Right cardiac atrium (tissue), 5 donors: ENCODE measurements around the gene DPF3. TPM values are rescaled to one million over a fixed set of nuclear protein-coding genes. Genes with fewer than 3 reads are reported as not detected.
A peak's percentile ranks its signal among the peaks of the same experiment; 100 is the strongest.

Experiments
- ATAC-seq, 2 donors: fragments of 200-7000 bp; cut with Tn5 transposase; one replicate each; pipeline versions ENCODE4 v1.8.0 to v1.9.1; 2020; ENCODE audit warnings: moderate library complexity in 2 of 2, mild to moderate bottlenecking in 1 of 2
- DNase-seq, 3 donors: peaks; one replicate each; pipeline ENCODE4 v3.0.0-alpha.2; 2020
- H3K27ac ChIP-seq: one replicate; pipeline ENCODE4 v1.5.1; 2013; ENCODE audit warnings: mild to moderate bottlenecking, low read length, control low read depth, moderate library complexity
- H3K27me3 ChIP-seq: one replicate; pipeline ENCODE4 v1.6.1; 2013; ENCODE audit not compliant: control insufficient read depth, insufficient read depth
- H3K4me1 ChIP-seq: one replicate; pipeline ENCODE4 v1.6.1; 2013; ENCODE audit warnings: low read length; ENCODE audit not compliant: control insufficient read depth, insufficient read depth
- H3K4me3 ChIP-seq: one replicate; pipeline ENCODE4 v1.5.1; 2013; ENCODE audit warnings: low read length, control low read depth
- H3K9me3 ChIP-seq: one replicate; pipeline ENCODE4 v1.6.1; 2013; ENCODE audit warnings: low read length; ENCODE audit not compliant: control insufficient read depth
- WGBS: extraction: QIAGEN DNeasy Blood & Tissue Kit; methylation state at CpG from one replicate; pipeline ENCODE4 v1.1.7; 2013; 5-methylcytosine and 5-hydroxymethylcytosine counted together
- intact Hi-C, 4 donors: fragments of 100-400 bp; cut with DNase I; formaldehyde crosslinking; loops; one replicate each; pipeline versions ENCODE4 v1.11.0 to v1.14.0; 2022 to 2023
- polyA plus RNA-seq: library from polyadenylated mRNA; stranded (reverse); fragments of 200-250 nt; gene quantifications from one replicate; pipeline ENCODE4 v1.2.3, GENCODE V29; 2013
- total RNA-seq, 4 donors: library from RNA; stranded (reverse); fragmentation: NEBNext Ultra II Directional; extraction: Animal tissue kit (Norgen Biotek cat#: 25700); gene quantifications; one replicate each; pipeline ENCODE4 v1.2.1, GENCODE V29; 2021
- donor health status: healthy with polysubstance abuse.
- donor health status: DM: no; HTN: yes; CAD: no.
- donor health status: DM: no; HTN: no; CAD: no.
- donor health status: DM: no; HTN: yes; CAD: no; lungs with severe emphysema.
- donor health status: DM: yes; HTN: yes; CAD: no.

DPF3 gene
- total and polyA plus RNA-seq, 5 donors, result 16.5 to 33.0 (median 25.9) TPM

- DNase-seq (no peak), ATAC-seq (peak; percentile 47 to 57)
- intact Hi-C loops, result loop anchor here in 1 of 4 donors (10.0 kb wide), 1 partner anchor 66 kb away; no protein-coding TSS in a partner anchor
- H3K4me1 ChIP-seq, result no peaks in the 10 kb centered on the region
- H3K27me3 ChIP-seq, result no peaks in the 10 kb centered on the region
- 30% methylated on average over 14 of the region's 14 CpGs for WGBS
- no peak overlapping the region for H3K4me3 ChIP-seq
- no peaks in the 10 kb centered on the region for H3K9me3 ChIP-seq
- no peak overlapping the region for H3K27ac ChIP-seq
Measured at GRCh38 chr14:72679141-72679535, 214.8 kb downstream of the DPF3 start.

- H3K27me3 ChIP-seq, result no peaks in the 10 kb centered on the region
- 95% methylated on average over 5 of the region's 5 CpGs for WGBS
- DNase-seq (no peak), ATAC-seq (no peak)
- H3K4me1 ChIP-seq, result no peaks in the 10 kb centered on the region
- H3K9me3 ChIP-seq, result no peaks in the 10 kb centered on the region
- no peak overlapping the region for H3K4me3 ChIP-seq
- H3K27ac ChIP-seq, result no peak overlapping the region
- intact Hi-C loops, result loop anchor here in 1 of 4 donors (10.0 kb wide), 1 partner anchor 66 kb away; no protein-coding TSS in a partner anchor
Measured at GRCh38 chr14:72678356-72678755, 215.5 kb downstream of the DPF3 start.

- Histone ChIP-seq H3K27me3 (no peaks in the 10 kb centered on the region), H3K4me1 (no peaks in the 10 kb centered on the region), H3K27ac (no peak overlapping the region), H3K9me3 (no peaks in the 10 kb centered on the region), H3K4me3 (no peak overlapping the region)
- intact Hi-C loops, result loop anchor here in 1 of 4 donors (10.0 kb wide), 1 partner anchor 67 kb away; no protein-coding TSS in a partner anchor
- no peak for ATAC-seq
- DNase-seq, result no peak
- 96% methylated on average over 4 of the region's 4 CpGs for WGBS
Measured at GRCh38 chr14:72677664-72678063, 216.2 kb downstream of the DPF3 start.

GRCh38 chr14:72675126-72675525, 218.8 kb downstream of the DPF3 start:
- DNase-seq (no peak), ATAC-seq (no peak)
- Histone ChIP-seq H3K27ac (no peak overlapping the region), H3K4me1 (no peaks in the 10 kb centered on the region), H3K9me3 (no peaks in the 10 kb centered on the region), H3K4me3 (no peak overlapping the region), H3K27me3 (no peaks in the 10 kb centered on the region)
- intact Hi-C loops, result loop anchor here in 1 of 4 donors (10.0 kb wide), 1 partner anchor 70 kb away; no protein-coding TSS in a partner anchor
- 59% methylated on average over 3 of the region's 3 CpGs for WGBS

GRCh38 chr14:72673179-72673578, 220.7 kb downstream of the DPF3 start:
- no peak for ATAC-seq
- Histone ChIP-seq H3K27me3 (no peaks in the 10 kb centered on the region), H3K27ac (no peak overlapping the region), H3K9me3 (no peaks in the 10 kb centered on the region), H3K4me1 (no peaks in the 10 kb centered on the region), H3K4me3 (no peak overlapping the region)
- intact Hi-C loops, result loop anchor here in 1 of 4 donors (10.0 kb wide), 1 partner anchor 72 kb away; no protein-coding TSS in a partner anchor
- no peak for DNase-seq

GRCh38 chr14:72666610-72667009, 227.3 kb downstream of the DPF3 start:
- Histone ChIP-seq H3K4me3 (no peak overlapping the region), H3K27ac (no peak overlapping the region), H3K4me1 (no peaks in the 10 kb centered on the region), H3K9me3 (no peaks in the 10 kb centered on the region), H3K27me3 (no peaks in the 10 kb centered on the region)
- DNase-seq (no peak), ATAC-seq (peak in 1 of 2 donors; percentile 45)
- intact Hi-C loops, result no loop called here
- WGBS, result 30% methylated on average over 1 of the region's 1 CpG

GRCh38 chr14:72665259-72665658, 228.6 kb downstream of the DPF3 start:
- ATAC-seq (no peak), DNase-seq (no peak)
- WGBS, result 57% methylated on average over 3 of the region's 3 CpGs
- Histone ChIP-seq H3K4me3 (no peak overlapping the region), H3K4me1 (no peaks in the 10 kb centered on the region), H3K27me3 (no peaks in the 10 kb centered on the region), H3K9me3 (no peaks in the 10 kb centered on the region), H3K27ac (no peak overlapping the region)
- intact Hi-C loops, result no loop called here

- Histone ChIP-seq H3K4me3 (no peak overlapping the region), H3K4me1 (no peaks in the 10 kb centered on the region), H3K27me3 (no peaks in the 10 kb centered on the region), H3K9me3 (no peaks in the 10 kb centered on the region), H3K27ac (no peak overlapping the region)
- DNase-seq (no peak), ATAC-seq (no peak)
- intact Hi-C loops, result no loop called here
- WGBS, result 91% methylated on average over 4 of the region's 4 CpGs
Measured at GRCh38 chr14:72664651-72665050, 229.2 kb downstream of the DPF3 start.

GRCh38 chr14:72663956-72664650, 229.8 kb downstream of the DPF3 start:
- Histone ChIP-seq H3K27me3 (no peaks in the 10 kb centered on the region), H3K4me3 (no peak overlapping the region), H3K4me1 (no peaks in the 10 kb centered on the region), H3K27ac (no peak overlapping the region), H3K9me3 (no peaks in the 10 kb centered on the region)
- intact Hi-C loops, result no loop called here
- DNase-seq (no peak), ATAC-seq (no peak)
- WGBS, result 62% methylated on average over 5 of the region's 5 CpGs

GRCh38 chr14:72663076-72663487, 230.8 kb downstream of the DPF3 start:
- H3K4me1 ChIP-seq, result no peaks in the 10 kb centered on the region
- no peak for ATAC-seq
- H3K27ac ChIP-seq, result no peak overlapping the region
- no peaks in the 10 kb centered on the region for H3K9me3 ChIP-seq
- DNase-seq, result no peak
- no peaks in the 10 kb centered on the region for H3K27me3 ChIP-seq
- H3K4me3 ChIP-seq, result no peak overlapping the region
- intact Hi-C loops, result no loop called here
- WGBS, result 90% methylated on average over 1 of the region's 1 CpG

GRCh38 chr14:72662214-72662613, 231.7 kb downstream of the DPF3 start:
- WGBS, result 94% methylated on average over 2 of the region's 2 CpGs
- Histone ChIP-seq H3K9me3 (no peaks in the 10 kb centered on the region), H3K27me3 (no peaks in the 10 kb centered on the region), H3K27ac (no peak overlapping the region), H3K4me1 (no peaks in the 10 kb centered on the region), H3K4me3 (no peak overlapping the region)
- DNase-seq (no peak), ATAC-seq (no peak)
- intact Hi-C loops, result no loop called here
